Measurements from ENCODE around the gene ZHX3.

- TF ChIP-seq CTCF (IDR thresholded peaks at IDR 0.05) = no peak
- no peak for TF ChIP-seq POLR2A (IDR thresholded peaks at IDR 0.05)
Measured at GRCh38 chr20:41349266-41349665, 31.7 kb upstream of the ZHX3 start.

Data from right lobe of liver (tissue), 4 donors.